GM12874 (cell line): ENCODE measurements around the gene ZMYND15.

Experiments
- TF ChIP-seq, protein P1 (sequence below): IDR thresholded peaks from 2 replicates; pipeline ENCODE4 v1.5.1; 2011; ENCODE audit warnings: low read depth, mild to moderate bottlenecking, control low read depth, low read length, moderate library complexity; ENCODE audit not compliant: insufficient read depth

The ZMYND15 gene

DNA sequence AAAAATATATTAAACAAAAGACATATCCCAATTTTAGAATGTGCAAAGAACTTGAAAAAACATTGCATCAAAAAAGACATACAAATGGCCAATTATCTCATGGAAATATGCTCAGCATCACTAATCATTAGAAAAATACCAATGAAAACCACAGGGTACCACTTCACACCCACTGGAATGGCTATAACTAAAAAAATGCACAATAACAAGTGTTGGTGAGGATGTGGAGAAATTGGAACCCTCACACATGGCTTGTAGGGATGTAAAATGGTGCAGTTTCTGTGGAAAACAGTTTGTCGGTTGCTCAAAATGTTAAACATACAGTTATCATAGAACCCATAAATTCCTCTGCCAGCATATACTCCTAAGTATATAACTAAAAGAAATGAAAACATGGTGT lies 55.5 kb downstream of the ZMYND15 start:
- TF ChIP-seq, protein P1, sequence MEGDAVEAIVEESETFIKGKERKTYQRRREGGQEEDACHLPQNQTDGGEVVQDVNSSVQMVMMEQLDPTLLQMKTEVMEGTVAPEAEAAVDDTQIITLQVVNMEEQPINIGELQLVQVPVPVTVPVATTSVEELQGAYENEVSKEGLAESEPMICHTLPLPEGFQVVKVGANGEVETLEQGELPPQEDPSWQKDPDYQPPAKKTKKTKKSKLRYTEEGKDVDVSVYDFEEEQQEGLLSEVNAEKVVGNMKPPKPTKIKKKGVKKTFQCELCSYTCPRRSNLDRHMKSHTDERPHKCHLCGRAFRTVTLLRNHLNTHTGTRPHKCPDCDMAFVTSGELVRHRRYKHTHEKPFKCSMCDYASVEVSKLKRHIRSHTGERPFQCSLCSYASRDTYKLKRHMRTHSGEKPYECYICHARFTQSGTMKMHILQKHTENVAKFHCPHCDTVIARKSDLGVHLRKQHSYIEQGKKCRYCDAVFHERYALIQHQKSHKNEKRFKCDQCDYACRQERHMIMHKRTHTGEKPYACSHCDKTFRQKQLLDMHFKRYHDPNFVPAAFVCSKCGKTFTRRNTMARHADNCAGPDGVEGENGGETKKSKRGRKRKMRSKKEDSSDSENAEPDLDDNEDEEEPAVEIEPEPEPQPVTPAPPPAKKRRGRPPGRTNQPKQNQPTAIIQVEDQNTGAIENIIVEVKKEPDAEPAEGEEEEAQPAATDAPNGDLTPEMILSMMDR, result no peak
